HG03135 (cell line): Measurements from ENCODE around the gene TSNAXIP1.

Experiments used
- ATAC-seq: cut with Tn5 transposase; IDR thresholded peaks from one replicate; pipeline ENCODE4 v1.9.1; 2021; ENCODE audit warnings: mild to moderate bottlenecking, moderate library complexity; ENCODE audit not compliant: unreplicated experiment

The TSNAXIP1 gene

GRCh38 chr16:67781565-67781921 is 25.1 kb upstream of the TSNAXIP1 start:
- ATAC-seq, result no peak

GRCh38 chr16:67782567-67783352 is 23.9 kb upstream of the TSNAXIP1 start:
- ATAC-seq, result no peak

GRCh38 chr16:67783353-67783725 is 23.4 kb upstream of the TSNAXIP1 start:
- ATAC-seq, result no peak

GRCh38 chr16:67786491-67786890 is 20.2 kb upstream of the TSNAXIP1 start:
- no peak for ATAC-seq

GRCh38 chr16:67790071-67790470 is 16.6 kb upstream of the TSNAXIP1 start:
- no peak for ATAC-seq

GRCh38 chr16:67796099-67796718 is 10.5 kb upstream of the TSNAXIP1 start:
- no peak for ATAC-seq

GRCh38 chr16:67800338-67800926 is 6.3 kb upstream of the TSNAXIP1 start:
- ATAC-seq, result no peak

- no peak for ATAC-seq
Observed at GRCh38 chr16:67801241-67801640, 5.4 kb upstream of the TSNAXIP1 start.

GRCh38 chr16:67801883-67802282 is 4.8 kb upstream of the TSNAXIP1 start:
- no peak for ATAC-seq

- no peak for ATAC-seq
Observed at GRCh38 chr16:67803894-67804293, 2.8 kb upstream of the TSNAXIP1 start.

GRCh38 chr16:67804853-67805542 is 1.7 kb upstream of the TSNAXIP1 start:
- no peak for ATAC-seq

GRCh38 chr16:67805718-67806427 is 816 bp upstream of the TSNAXIP1 start:
- ATAC-seq, result peak; percentile 1

GRCh38 chr16:67807148-67807682 is 526 bp downstream of the TSNAXIP1 start:
- no peak for ATAC-seq

GRCh38 chr16:67811899-67812298 is 5.2 kb downstream of the TSNAXIP1 start:
- ATAC-seq, result no peak

- no peak for ATAC-seq
Observed at GRCh38 chr16:67814567-67814966, 7.9 kb downstream of the TSNAXIP1 start.

GRCh38 chr16:67820608-67821259 is 14.0 kb downstream of the TSNAXIP1 start:
- ATAC-seq, result no peak

GRCh38 chr16:67822511-67822910 is 15.8 kb downstream of the TSNAXIP1 start:
- ATAC-seq, result no peak

GRCh38 chr16:67825119-67825518 is 18.4 kb downstream of the TSNAXIP1 start:
- ATAC-seq, result no peak

GRCh38 chr16:67825906-67826305 is 19.2 kb downstream of the TSNAXIP1 start:
- ATAC-seq, result no peak

- ATAC-seq, result no peak
Observed at GRCh38 chr16:67828651-67829050, 22.0 kb downstream of the TSNAXIP1 start.
